HG02678 (cell line): ENCODE measurements around the gene ARL5A.

Experiments used
- ATAC-seq: cut with Tn5 transposase; IDR thresholded peaks from one replicate; pipeline ENCODE4 v1.9.1; 2021; ENCODE audit warnings: mild to moderate bottlenecking, moderate library complexity; ENCODE audit not compliant: unreplicated experiment

Gene ARL5A

GRCh38 chr2:151770995-151771394 is 57.2 kb downstream of the ARL5A start:
- peak; percentile 20 for ATAC-seq

GRCh38 chr2:151769606-151770005 is 58.6 kb downstream of the ARL5A start:
- no peak for ATAC-seq

GRCh38 chr2:151767536-151767935 is 60.7 kb downstream of the ARL5A start:
- no peak for ATAC-seq

GRCh38 chr2:151766437-151767153 is 61.6 kb downstream of the ARL5A start:
- ATAC-seq: peak; percentile 47

GRCh38 chr2:151765760-151766410 is 62.3 kb downstream of the ARL5A start:
- ATAC-seq: peak; percentile 32

GRCh38 chr2:151762694-151763093 is 65.5 kb downstream of the ARL5A start:
- ATAC-seq: no peak

- no peak for ATAC-seq
Measured at GRCh38 chr2:151761687-151762086, 66.5 kb downstream of the ARL5A start.

- no peak for ATAC-seq
Measured at GRCh38 chr2:151761193-151761592, 67.0 kb downstream of the ARL5A start.

GRCh38 chr2:151760139-151760650 is 68.0 kb downstream of the ARL5A start:
- ATAC-seq: no peak

- ATAC-seq: no peak
Measured at GRCh38 chr2:151758744-151759143, 69.5 kb downstream of the ARL5A start.

- no peak for ATAC-seq
Measured at GRCh38 chr2:151757861-151758260, 70.4 kb downstream of the ARL5A start.

- ATAC-seq: no peak
Measured at GRCh38 chr2:151756820-151757219, 71.4 kb downstream of the ARL5A start.

- no peak for ATAC-seq
Measured at GRCh38 chr2:151754253-151754897, 73.8 kb downstream of the ARL5A start.

- no peak for ATAC-seq
Measured at GRCh38 chr2:151753540-151753939, 74.7 kb downstream of the ARL5A start.
